Endothelial cell of umbilical vein (primary cell): ENCODE measurements around the gene LDLRAD4. TPM values are rescaled to one million over a fixed set of nuclear protein-coding genes. Genes with fewer than 3 reads are reported as not detected.

Source experiments
- BruUV-seq: library from RNA; stranded (reverse); fragments of 400-500 nt; replicated peaks from 2 replicates; lab custom pipeline; 2021; lab: Mats Ljungman, UMichigan
- CTCF ChIA-PET: fragments of 300-600, 350-600 bp; sonication (Branson Sonifier 250); formaldehyde crosslinking; loops from one replicate; lab custom pipeline; 2021; ENCODE audit warnings: antibody characterized with exemption, inconsistent platforms; lab: Charles Lee
- POLR2A ChIA-PET: fragments of 300-600, 350-600 bp; sonication (Branson Sonifier 250); formaldehyde crosslinking; loops from one replicate; lab custom pipeline; 2021; ENCODE audit warnings: antibody characterized with exemption, inconsistent platforms; lab: Charles Lee
- DNase-seq: peaks from one replicate; pipeline ENCODE4 v3.0.0-alpha.2; 2011; ENCODE audit warnings: low read depth, low spot score
- FAIRE-seq: peaks from 2 replicates; lab custom pipeline; 2011; peaks lifted over from hg19 to GRCh38; lab: Jason Lieb, UNC
- H2AFZ ChIP-seq: 2 replicates; pipeline ENCODE4 v1.6.0; 2012; ENCODE audit warnings: low read depth, low read length, control low read depth, inconsistent platforms
- H3K27ac ChIP-seq: 2 replicates; pipeline ENCODE4 v1.5.1; 2011; ENCODE audit warnings: low read depth, mild to moderate bottlenecking, control low read depth, low read length, moderate library complexity; ENCODE audit not compliant: insufficient read depth
- H3K27me3 ChIP-seq, 2 experiments: 2 replicates each; pipeline versions ENCODE4 v1.6.0 to v1.6.1; 2011; ENCODE audit warnings: low read length in 2 of 2, mixed read lengths in 1 of 2; ENCODE audit not compliant: control insufficient read depth in 2 of 2, insufficient read depth in 2 of 2
- H3K36me3 ChIP-seq, 2 experiments: 2 replicates in 1 of 2; 3 replicates in 1 of 2; pipeline ENCODE4 v1.5.1; 2011; ENCODE audit warnings: low read length in 2 of 2, mild to moderate bottlenecking in 1 of 2, moderate library complexity in 1 of 2; ENCODE audit not compliant: control insufficient read depth in 2 of 2, insufficient read depth in 2 of 2; ENCODE audit errors: extremely low read depth in 1 of 2
- H3K4me1 ChIP-seq: 3 replicates; pipeline ENCODE4 v1.5.1; 2011; ENCODE audit warnings: mild to moderate bottlenecking, low read length; ENCODE audit not compliant: control insufficient read depth, insufficient read depth; ENCODE audit errors: extremely low read depth
- H3K4me2 ChIP-seq: 2 replicates; pipeline ENCODE4 v1.6.1; 2011; ENCODE audit warnings: low read length, control low read depth, mixed read lengths; ENCODE audit not compliant: insufficient read depth
- H3K4me3 ChIP-seq, 3 experiments: fragments of 200-600 bp in 1 of 3; sonication (generic), shearing (Covaris generic) in 1 of 3; replicated peaks in 1 of 3; 2 replicates each; pipeline ENCODE4 v1.5.1; 2011 to 2016; ENCODE audit warnings: control low read depth in 3 of 3, low read length in 3 of 3, mild to moderate bottlenecking in 2 of 3, inconsistent platforms in 1 of 3, low read depth in 1 of 3, moderate library complexity in 1 of 3; ENCODE audit not compliant: insufficient read depth in 1 of 3
- H3K79me2 ChIP-seq: 2 replicates; pipeline ENCODE4 v1.6.0; 2012; ENCODE audit warnings: low read length, inconsistent platforms; ENCODE audit not compliant: control insufficient read depth, insufficient read depth
- H3K9ac ChIP-seq: replicated peaks from 2 replicates; pipeline ENCODE3; 2011; ENCODE audit warnings: low read length, control low read depth; ENCODE audit not compliant: insufficient read depth; ENCODE audit errors: extremely low read depth
- H3K9me1 ChIP-seq: replicated peaks from 3 replicates; pipeline ENCODE4 v1.6.0; 2011; ENCODE audit warnings: mild to moderate bottlenecking, low read length; ENCODE audit not compliant: control insufficient read depth, insufficient read depth; ENCODE audit errors: extremely low read depth
- H3K9me3 ChIP-seq: replicated peaks from 2 replicates; pipeline ENCODE4 v1.5.1; 2012; ENCODE audit warnings: low read length, inconsistent platforms; ENCODE audit not compliant: control insufficient read depth, insufficient read depth
- H4K20me1 ChIP-seq: replicated peaks from 2 replicates; pipeline ENCODE3; 2011; ENCODE audit warnings: mild to moderate bottlenecking, low read length; ENCODE audit not compliant: control insufficient read depth, insufficient read depth; ENCODE audit errors: extremely low read depth
- CTCF ChIP-seq, 2 donors: IDR thresholded peaks; 1 replicate in 1 of 2; 2 replicates in 1 of 2; pipeline ENCODE4 v1.5.1; 2011; ENCODE audit warnings: low read length in 2 of 2, mild to moderate bottlenecking in 2 of 2, moderate library complexity in 2 of 2, control low read depth in 1 of 2, inconsistent platforms in 1 of 2, low read depth in 1 of 2; ENCODE audit not compliant: insufficient read depth in 1 of 2; ENCODE audit errors: extremely low read depth in 1 of 2
- EZH2 ChIP-seq: IDR thresholded peaks from 2 replicates; pipeline ENCODE4 v1.6.1; 2012; ENCODE audit warnings: borderline replicate concordance, low read depth, mild to moderate bottlenecking, moderate library complexity, low read length, inconsistent platforms; ENCODE audit not compliant: severe bottlenecking
- FOS ChIP-seq: IDR thresholded peaks from 2 replicates; pipeline ENCODE4 v1.6.1; 2011; ENCODE audit warnings: mild to moderate bottlenecking, low read length, moderate library complexity, borderline replicate concordance; ENCODE audit not compliant: insufficient read depth
- JUN ChIP-seq: IDR thresholded peaks from 2 replicates; pipeline ENCODE4 v1.6.1; 2011; ENCODE audit warnings: borderline replicate concordance, low read depth; ENCODE audit not compliant: insufficient read length, insufficient read depth
- MYC ChIP-seq: IDR thresholded peaks from one replicate; pipeline ENCODE4 v1.6.1; 2011; ENCODE audit warnings: mild to moderate bottlenecking, low read depth, low read length
- POLR2AphosphoS5 ChIP-seq: IDR thresholded peaks from 2 replicates; pipeline ENCODE4 v1.6.1; 2012; ENCODE audit warnings: low read depth, mild to moderate bottlenecking, control low read depth, low read length, moderate library complexity; ENCODE audit not compliant: insufficient read depth
- dilution Hi-C: fragments of 300-500 bp; cut with MboI; formaldehyde crosslinking; loops from one replicate; pipeline ENCODE4 v1.15.0; 2019; ENCODE audit warnings: low sequenced_read_pairs; ENCODE audit not compliant: extremely low pct_ligation_motif_present
- intact Hi-C: fragments of 100-400 bp; cut with micrococcal nuclease; formaldehyde crosslinking; loops from one replicate; pipeline ENCODE4 v1.10.0; 2022
- polyA plus RNA-seq, 4 experiments: library from polyadenylated mRNA; depleted of rRNA in 3 of 4; stranded (reverse) in 3 of 4; unstranded in 1 of 4; fragments of >200 nt; gene quantifications; 2 replicates each; pipeline versions ENCODE4 v1.2.1 to v1.2.3, GENCODE V29; 2011 to 2012; ENCODE audit warnings: missing spikeins in 1 of 4
- total RNA-seq: library from RNA; stranded (reverse); gene quantifications from 2 replicates; pipeline ENCODE4 v1.2.3, GENCODE V29; 2021

Gene LDLRAD4
- total and polyA plus RNA-seq, 2 donors (not counting 3 experiments of a cell fraction or from before 2014, with no cell fraction given), result 5.2 to 6.5 TPM

- Histone ChIP-seq H3K9me1 (no peaks in the 10 kb centered on the region), H3K9me3 (no peaks in the 10 kb centered on the region), H3K79me2 (no peaks in the 10 kb centered on the region), H3K4me3 (no peak overlapping the region), H3K36me3 (no peaks in the 10 kb centered on the region), H3K27ac (no peak overlapping the region), H3K9ac (no peak overlapping the region), H4K20me1 (no peaks in the 10 kb centered on the region), H3K27me3 (peaks cover 0 to 9% of the 10 kb centered on the region in 2 experiments), H2AFZ (no peak overlapping the region), H3K4me2 (no peak overlapping the region), H3K4me1 (no peaks in the 10 kb centered on the region)
- CTCF ChIA-PET, result no interaction called here
- dilution Hi-C loops (no loop called here), intact Hi-C loops (no loop called here)
- FAIRE-seq (no peak), DNase-seq (no peak)
- no TSS peak for BruUV-seq
- POLR2A ChIA-PET, result no interaction called here
- TF ChIP-seq MYC, result no peak
- no peak for TF ChIP-seq POLR2AphosphoS5
- TF ChIP-seq FOS, result no peak
- no peak for TF ChIP-seq EZH2
- TF ChIP-seq CTCF (IDR thresholded peaks at IDR 0.05; ENCODE audit: extremely low read depth in 1 of 2, insufficient read depth in 1 of 2, low read depth in 1 of 2, low read length in 2 of 2), result no peak
- TF ChIP-seq JUN, result no peak
Measured at GRCh38 chr18:13563390-13563805, 344.8 kb downstream of the LDLRAD4 start.
